Skin of body (tissue), 2 donors: Measurements from ENCODE around the gene BTBD9. TPM values are rescaled to one million over a fixed set of nuclear protein-coding genes. Genes with fewer than 3 reads are reported as not detected.
A peak's percentile ranks its signal among the peaks of the same experiment; 100 is the strongest.

ENCODE experiments used
- DNase-seq: peaks from one replicate; lab custom pipeline; 2025; lab: John Stamatoyannopoulos, UW
- total RNA-seq: library from RNA; depleted of rRNA; stranded (reverse); fragments of >200 nt; gene quantifications from one replicate; pipeline ENCODE4 v1.2.3, GENCODE V29; 2014

Gene BTBD9
- total RNA-seq, 1 donor from 2014 or later, result 15.0 TPM

DNA sequence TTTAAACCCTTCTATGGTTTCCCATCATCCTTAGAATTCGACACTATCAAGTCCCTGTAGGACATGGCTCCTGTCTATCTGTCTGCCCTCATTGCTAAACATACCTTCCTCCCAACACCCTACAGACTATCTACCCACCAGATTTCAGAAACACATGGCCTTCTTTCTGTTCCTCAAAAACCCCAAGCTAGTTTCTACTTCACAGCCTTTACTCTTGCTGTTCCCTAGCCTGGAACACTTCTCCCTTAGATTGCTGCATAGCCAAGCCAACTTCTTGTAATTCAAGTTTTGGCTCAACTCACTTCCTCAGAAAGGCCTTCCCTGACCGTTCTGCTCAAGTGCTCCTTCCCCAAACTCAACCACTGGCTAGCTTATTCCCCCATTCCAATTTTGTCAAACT is 156.2 kb downstream of the BTBD9 start:
- DNase-seq, result no peak

DNA sequence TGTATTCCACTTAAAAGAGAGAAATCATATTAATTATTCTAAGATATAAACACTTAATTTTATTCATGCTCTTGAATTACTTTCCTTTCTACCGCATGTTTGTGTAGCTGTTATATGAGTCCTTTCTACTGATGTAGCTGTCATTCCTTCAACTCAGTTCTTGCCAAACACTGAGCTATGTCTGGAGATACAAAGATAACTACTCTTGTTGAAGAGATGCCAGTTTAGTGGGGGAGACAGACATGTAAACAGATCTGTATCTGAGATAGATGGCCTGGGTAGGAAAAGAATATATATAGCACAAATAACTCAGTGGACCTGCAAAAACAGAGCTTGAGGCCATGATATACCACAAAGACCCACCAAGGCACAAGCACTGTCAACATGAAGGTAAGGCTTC is 157.3 kb downstream of the BTBD9 start:
- DNase-seq, result no peak

DNA sequence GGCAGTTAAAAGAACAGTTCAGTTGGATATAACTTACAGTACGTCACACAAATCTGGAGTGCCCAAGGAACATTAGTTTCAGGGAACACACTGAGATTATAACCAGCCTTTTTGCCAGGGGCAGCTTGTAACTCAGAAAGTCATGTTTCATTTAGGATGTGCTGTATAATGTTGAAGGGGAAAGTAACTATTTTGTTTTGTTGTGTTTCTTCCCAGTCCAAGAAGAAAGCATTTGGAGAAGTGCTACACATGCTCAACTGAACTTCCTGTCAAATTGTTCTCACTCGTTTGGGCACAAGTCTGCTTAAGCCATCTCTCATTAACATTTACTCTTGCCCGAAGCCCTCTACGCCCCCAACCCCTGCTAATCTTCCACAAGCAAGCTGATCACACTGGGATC is 157.9 kb downstream of the BTBD9 start:
- no peak for DNase-seq

- no peak for DNase-seq
Observed at GRCh38 chr6:38481211-38481836, 158.4 kb downstream of the BTBD9 start.

GRCh38 chr6:38480036-38480435 is 159.7 kb downstream of the BTBD9 start:
- no peak for DNase-seq

GRCh38 chr6:38479331-38479730 is 160.4 kb downstream of the BTBD9 start:
- DNase-seq, result no peak

GRCh38 chr6:38477680-38478260 is 162.0 kb downstream of the BTBD9 start:
- no peak for DNase-seq

GRCh38 chr6:38476888-38477287 is 162.8 kb downstream of the BTBD9 start:
- DNase-seq, result no peak

DNA sequence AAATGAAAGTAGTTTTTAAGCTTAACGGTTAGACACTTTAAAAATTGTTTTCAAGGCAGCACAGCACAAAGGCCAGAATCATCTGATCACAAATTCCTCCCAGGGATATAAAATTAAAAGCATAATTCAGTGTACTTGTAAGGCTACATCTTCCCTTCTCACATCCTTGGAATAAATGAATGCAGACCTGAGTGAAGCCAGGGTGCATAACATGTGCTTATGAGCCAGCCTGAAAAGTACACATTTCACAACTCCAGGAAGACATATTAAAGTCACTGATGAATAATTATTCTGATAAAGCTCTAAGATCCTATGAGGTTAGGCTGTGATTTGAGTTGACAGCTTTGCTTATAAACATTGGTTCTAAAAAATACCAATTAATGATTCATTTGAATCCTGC is 163.6 kb downstream of the BTBD9 start:
- no peak for DNase-seq

DNA sequence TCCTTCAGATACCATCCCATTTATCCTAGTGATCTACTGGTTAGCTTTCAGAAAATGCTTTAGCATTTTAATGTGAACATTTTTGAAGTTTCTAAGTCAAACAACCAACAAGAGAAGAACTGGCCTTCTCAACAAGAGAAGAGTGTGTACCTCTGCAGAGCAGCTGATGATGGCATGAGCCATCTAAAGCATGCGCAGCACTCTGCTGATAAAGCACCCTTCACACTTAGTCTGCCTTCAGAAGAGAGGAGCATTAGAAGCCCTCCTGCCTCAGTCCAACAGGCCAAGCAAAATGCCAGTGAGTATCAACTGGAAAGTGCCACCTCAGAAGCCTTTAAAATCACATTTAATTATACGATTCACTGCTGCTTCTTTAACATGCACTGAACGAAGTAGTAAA is 169.2 kb downstream of the BTBD9 start:
- DNase-seq, result no peak

GRCh38 chr6:38467566-38467965 is 172.2 kb downstream of the BTBD9 start:
- DNase-seq, result no peak

DNA sequence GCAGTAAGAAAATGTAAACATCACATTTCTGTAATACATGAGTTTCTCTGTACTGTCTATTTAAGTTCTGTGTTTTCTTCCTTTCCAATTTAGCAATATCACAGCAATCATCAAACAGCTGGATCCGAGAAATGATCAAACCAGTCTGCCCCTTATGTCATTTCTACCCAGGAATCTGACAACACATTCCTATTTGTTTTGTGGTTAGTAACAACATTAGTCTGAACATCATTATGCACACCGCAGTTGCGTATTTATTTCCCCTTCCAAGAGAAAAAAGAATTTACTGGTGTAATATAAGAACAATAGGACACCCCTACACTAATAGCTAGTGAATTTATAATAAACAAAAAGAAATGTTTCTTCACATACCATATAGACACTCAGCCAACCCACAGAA is 179.5 kb downstream of the BTBD9 start:
- DNase-seq, result peak; percentile 64

- DNase-seq, result no peak
Observed at GRCh38 chr6:38459291-38459690, 180.4 kb downstream of the BTBD9 start.

DNA sequence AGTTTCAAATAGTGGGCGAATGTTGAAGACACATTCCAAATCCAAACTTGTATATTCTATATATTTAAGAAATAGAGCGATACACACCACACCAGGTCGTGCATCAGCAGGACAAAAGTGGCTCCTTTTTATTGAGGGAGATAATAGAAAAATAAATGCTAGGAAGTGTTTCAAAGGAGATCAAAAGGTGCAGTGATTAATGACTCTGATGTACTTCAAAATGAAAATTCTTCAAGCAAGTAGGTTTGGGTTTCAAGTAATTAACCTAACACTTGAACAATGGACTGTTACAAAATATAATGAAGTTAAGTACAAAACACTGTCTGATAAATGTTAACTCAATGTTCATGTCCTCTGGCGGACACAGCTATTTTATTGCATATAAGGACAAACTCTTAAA is 185.9 kb downstream of the BTBD9 start:
- no peak for DNase-seq

DNA sequence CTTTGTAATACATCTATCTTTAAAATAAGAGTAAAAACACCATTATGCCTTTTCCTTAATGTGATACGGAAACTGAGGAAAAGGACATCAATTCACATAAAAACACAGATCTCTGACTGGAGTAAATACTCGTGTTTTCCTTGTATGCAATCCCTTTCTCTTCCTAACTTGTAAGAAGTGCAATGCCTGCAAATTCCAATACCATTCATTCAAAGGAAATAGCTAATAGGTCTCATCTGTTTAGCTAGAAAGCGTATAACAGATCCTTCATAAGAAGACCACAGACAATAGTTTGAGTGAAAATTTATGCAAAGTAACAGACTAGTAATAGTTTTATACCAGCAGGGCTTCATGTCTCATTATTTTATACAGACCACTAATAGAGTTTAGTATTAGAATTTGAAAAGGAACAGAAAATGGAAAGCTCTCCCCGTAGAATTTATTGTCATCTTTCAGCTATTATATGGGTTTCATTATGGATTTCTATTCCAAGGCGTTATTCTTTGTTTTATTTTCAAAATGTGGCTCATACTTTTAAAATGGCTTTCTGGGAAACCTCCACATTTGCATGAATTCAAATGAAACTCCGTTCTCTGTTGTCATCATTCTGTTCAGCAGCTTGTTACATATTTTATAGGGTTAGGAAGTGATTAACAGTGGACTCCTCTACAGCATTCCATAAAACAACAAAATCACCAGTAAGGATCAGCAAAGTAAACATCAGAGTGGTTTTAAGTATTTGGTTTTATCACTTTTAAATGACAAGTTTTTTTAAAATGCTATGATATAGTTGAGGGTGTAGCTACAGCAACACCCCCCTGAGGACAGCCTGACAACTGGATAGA is 186.7 kb downstream of the BTBD9 start:
- DNase-seq, result no peak

GRCh38 chr6:38450717-38451116 is 189.0 kb downstream of the BTBD9 start:
- DNase-seq, result no peak

DNA sequence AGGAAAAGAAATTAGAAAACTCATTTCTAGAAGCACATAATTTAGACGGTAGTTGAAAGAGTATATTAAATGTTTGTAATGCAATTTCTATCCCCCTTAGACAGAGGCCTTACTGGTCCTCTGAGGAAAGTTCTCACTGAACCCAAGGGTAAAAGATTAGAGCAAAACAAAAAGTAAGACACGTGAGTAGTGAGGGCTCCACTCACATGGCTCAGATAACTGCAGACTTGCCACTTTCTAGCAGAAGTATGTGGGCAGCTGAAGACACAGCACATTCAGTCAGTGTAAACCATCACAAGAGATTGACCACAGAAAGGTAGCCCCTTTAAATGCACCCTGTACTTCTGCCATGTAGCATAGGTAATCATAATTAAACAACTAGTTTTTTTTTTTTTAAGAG is 193.8 kb downstream of the BTBD9 start:
- no peak for DNase-seq

DNA sequence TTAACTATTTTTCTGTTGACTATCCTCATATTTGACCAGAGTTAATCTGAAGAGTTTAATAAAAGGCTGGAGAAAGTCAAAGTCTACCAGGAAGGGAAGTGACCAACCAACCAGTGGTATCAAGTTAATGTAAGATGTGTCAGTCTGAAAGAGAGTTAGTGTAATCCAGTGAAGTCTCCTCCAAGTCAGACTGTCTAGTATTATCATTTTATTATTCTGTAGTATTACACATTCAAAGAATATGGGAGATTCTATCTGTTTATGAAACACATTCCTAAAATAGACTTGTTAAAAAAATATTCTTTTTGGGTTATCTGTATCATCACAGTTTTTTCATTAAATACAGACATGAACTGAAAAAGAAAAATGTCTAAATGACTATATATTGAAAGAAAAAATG is 194.4 kb downstream of the BTBD9 start:
- no peak for DNase-seq

DNA sequence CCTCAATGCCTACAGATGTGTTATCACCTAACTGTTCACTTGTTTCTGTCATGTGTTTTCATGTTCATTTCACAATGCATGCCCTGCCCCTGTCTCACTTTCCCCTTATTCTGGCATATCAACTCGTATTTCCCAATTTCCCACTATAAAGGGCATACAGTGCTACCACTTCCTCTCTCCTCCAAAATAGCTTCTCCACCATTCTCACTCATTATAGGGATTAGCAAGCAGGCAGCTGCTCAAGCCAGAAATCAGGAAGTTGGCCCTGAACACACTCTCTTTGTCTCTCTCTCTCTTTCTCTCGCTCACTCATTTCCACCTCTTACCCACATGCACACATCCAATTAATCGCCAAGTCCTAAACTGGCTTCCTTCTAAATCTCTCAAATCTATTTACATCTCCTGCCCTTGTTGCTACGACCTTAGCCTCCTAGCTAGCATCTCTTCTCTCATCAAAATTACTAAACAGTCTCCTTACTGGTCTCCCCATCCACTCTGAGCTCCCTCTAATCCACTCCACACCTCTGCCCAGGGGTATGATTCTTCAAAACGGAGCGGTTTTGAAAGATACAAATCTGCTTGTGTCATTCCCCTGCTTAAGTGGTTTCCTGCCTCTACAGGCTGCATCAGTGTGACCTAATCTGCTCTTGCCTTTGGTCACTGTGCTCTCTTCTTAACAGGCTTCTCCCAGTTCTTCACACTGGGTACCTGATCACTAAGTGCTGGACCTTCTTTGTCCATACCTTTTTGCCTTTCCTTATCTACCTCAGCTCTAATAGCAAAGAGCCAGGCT is 196.2 kb downstream of the BTBD9 start:
- DNase-seq, result no peak

DNA sequence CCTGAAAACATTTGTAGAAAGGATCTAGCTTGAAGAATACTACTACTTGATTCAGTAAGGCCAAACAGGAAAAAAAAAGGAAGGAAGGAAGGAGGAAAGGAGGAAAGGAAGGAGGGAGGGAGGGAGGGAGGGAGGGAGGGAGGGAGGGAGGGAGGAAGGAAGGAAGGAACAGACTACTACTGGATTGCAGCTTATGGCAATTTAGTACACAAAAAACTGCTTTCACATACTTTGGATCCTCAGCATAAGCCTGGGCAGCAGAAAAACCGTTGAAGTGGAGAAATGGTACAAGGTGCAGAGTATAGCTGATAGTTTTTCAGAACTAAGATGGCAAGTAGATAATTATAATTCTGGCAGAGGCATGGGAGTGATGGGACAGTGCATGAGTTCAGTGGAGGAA is 201.6 kb downstream of the BTBD9 start:
- DNase-seq, result no peak

- peak; percentile 10 for DNase-seq
Observed at GRCh38 chr6:38436726-38437465, 202.8 kb downstream of the BTBD9 start.
